Stimulated activated memory B cell treated with anti-CD40 and anti-IgM and Interleukin-4, amounts not matched to agents 10 μg/mL and 1 μg/mL and 100 μg/mL, for 72 hours (primary cell): ENCODE measurements around the gene ZP1.
A peak's percentile ranks its signal among the peaks of the same experiment; 100 is the strongest.

Experiments
- ATAC-seq: fragments of 150-1000 bp; cut with Tn5 transposase; 2 replicates; pipeline ENCODE4 v1.10.0; 2021
- H3K27ac Mint-ChIP-seq: one replicate; pipeline ENCODE4 v1.8.0; 2022; ENCODE audit warnings: mild to moderate bottlenecking, mixed read lengths
- H3K27me3 Mint-ChIP-seq: one replicate; pipeline ENCODE4 v1.8.0; 2022; ENCODE audit warnings: mixed read lengths
- H3K36me3 Mint-ChIP-seq: one replicate; pipeline ENCODE4 v1.8.0; 2022; ENCODE audit warnings: mixed read lengths
- H3K4me1 Mint-ChIP-seq: one replicate; pipeline ENCODE4 v1.8.0; 2022; ENCODE audit warnings: mixed read lengths
- H3K4me3 Mint-ChIP-seq: one replicate; pipeline ENCODE4 v1.8.0; 2022; ENCODE audit warnings: mild to moderate bottlenecking, moderate library complexity, mixed read lengths
- H3K9me3 Mint-ChIP-seq: one replicate; pipeline ENCODE4 v1.8.0; 2022; ENCODE audit warnings: mixed read lengths

ZP1 gene

GRCh38 chr11:60876168-60876485, 8.8 kb downstream of the ZP1 start:
- no peaks in the 10 kb centered on the region for H3K4me1 Mint-ChIP-seq

DNA sequence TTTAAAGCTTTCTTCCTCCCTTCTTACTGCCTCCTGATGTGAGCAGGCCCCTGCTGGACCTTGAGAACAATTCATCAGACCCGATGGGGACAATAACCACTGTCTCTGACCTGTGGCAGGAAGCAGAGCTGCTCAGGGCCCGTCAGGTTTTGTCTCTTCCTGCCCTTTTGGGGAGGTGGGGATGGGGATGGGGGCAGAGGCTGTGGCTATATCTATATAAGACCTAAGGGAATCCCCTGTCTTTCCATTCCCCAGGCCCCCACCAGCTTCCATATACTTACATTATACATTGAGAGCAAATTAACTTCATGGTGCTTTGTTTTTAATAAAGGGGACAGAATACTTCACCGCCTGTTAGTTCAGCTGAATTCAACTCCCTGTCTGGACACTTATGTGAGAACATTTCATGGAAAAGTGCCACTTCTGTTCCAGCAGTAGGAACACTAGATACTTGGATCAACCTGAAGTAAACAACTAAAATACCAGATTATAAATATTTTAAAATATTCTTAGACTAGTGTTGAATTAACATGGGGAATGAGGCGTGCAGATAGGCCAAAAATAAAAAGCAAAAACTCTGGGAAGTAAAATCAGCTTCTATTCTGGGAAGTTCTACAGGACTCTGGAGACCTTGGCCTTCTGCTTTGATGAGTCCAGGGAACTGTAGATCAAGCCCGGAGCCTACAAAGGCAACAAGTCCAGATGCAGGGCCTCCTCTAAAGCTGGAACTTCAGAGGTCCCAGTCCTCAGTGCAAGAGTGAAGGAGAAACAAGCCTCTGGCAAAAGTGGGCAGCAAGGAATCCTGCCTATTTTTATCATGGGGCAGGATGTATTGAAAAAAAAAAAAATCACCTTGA, 11.1 kb downstream of the ZP1 start:
- Mint-ChIP-seq H3K4me3 (no peak overlapping the region), H3K27me3 (no peaks in the 10 kb centered on the region), H3K4me1 (no peaks in the 10 kb centered on the region), H3K27ac (no peak overlapping the region), H3K9me3 (no peaks in the 10 kb centered on the region), H3K36me3 (peaks cover 37% of the 10 kb centered on the region)
- ATAC-seq, result no peak

More at GRCh38 chr11:60876168-60876485, 8.8 kb downstream of the ZP1 start:
- Mint-ChIP-seq H3K27ac (no peak overlapping the region), H3K27me3 (peaks cover 2% of the 10 kb centered on the region), H3K36me3 (peaks cover 13% of the 10 kb centered on the region), H3K4me3 (no peak overlapping the region), H3K9me3 (no peaks in the 10 kb centered on the region)
- no peak for ATAC-seq

GRCh38 chr11:60879104-60879503, 11.8 kb downstream of the ZP1 start:
- peaks cover 43% of the 10 kb centered on the region for H3K36me3 Mint-ChIP-seq
- H3K4me3 Mint-ChIP-seq, result no peak overlapping the region

GRCh38 chr11:60879971-60880588, 12.7 kb downstream of the ZP1 start:
- ATAC-seq, result no peak
- Mint-ChIP-seq H3K4me1 (peaks cover 6% of the 10 kb centered on the region), H3K27me3 (no peaks in the 10 kb centered on the region), H3K36me3 (peaks cover 48% of the 10 kb centered on the region), H3K4me3 (no peak overlapping the region), H3K9me3 (no peaks in the 10 kb centered on the region), H3K27ac (no peak overlapping the region)

More at GRCh38 chr11:60879104-60879503, 11.8 kb downstream of the ZP1 start:
- no peaks in the 10 kb centered on the region for H3K9me3 Mint-ChIP-seq
- peaks cover 4% of the 10 kb centered on the region for H3K4me1 Mint-ChIP-seq
- ATAC-seq, result no peak
- H3K27me3 Mint-ChIP-seq, result no peaks in the 10 kb centered on the region
- H3K27ac Mint-ChIP-seq, result no peak overlapping the region

DNA sequence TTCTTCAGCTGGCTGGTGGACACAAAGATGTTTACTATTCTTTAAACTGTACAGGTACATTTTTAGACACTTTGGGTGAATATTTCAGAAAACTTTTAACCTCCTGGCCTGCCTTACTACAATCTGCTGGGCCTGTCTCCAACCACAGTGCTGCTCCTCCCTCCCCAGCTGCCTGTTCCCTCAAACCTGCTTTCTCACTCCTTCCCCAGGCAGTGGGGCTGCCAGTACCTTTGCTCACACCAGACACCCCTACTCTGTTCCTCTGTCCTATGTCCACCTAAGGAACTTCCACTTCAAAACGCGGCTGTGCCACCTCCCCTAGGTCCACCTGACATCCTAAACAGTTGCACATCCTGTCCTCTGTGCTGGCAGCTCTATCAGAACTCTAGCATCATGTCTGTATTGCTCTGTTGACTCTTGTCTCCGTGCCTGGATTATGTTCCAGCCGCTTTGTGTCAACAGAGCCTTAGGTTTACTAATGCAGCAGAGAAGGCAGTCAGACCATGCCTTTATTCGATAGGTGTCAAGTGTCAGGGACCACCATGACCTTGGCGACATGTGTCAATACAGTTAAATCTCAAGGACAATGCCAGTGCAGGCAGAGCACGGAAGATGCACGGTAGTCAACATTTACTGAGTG, 13.4 kb downstream of the ZP1 start:
- Mint-ChIP-seq H3K36me3 (peaks cover 54% of the 10 kb centered on the region), H3K27ac (no peak overlapping the region), H3K4me1 (peaks cover 6% of the 10 kb centered on the region), H3K9me3 (no peaks in the 10 kb centered on the region), H3K4me3 (no peak overlapping the region), H3K27me3 (no peaks in the 10 kb centered on the region)
- no peak for ATAC-seq

DNA sequence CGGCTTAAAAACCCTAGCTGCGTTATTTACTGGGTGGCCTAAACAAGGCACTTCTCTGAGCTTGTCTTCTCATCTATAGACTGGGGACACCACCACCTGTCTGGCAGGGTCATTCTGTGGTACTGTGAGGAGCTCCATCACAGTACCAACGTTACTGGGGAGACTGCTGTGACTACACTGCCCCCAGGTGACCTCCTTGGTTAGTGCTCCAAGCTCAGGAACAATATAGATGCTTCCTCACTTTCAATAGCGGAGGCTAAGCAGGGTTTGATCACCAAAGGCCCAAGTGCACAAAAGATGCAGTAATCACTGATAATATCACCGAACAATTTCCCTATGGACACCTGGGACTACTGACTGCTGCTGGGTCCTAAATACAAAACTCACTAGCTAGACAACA, 20.2 kb downstream of the ZP1 start:
- H3K36me3 Mint-ChIP-seq, result peaks cover 49% of the 10 kb centered on the region
- H3K9me3 Mint-ChIP-seq, result no peaks in the 10 kb centered on the region
- no peaks in the 10 kb centered on the region for H3K27me3 Mint-ChIP-seq
- no peak overlapping the region for H3K4me3 Mint-ChIP-seq
- H3K27ac Mint-ChIP-seq, result no peak overlapping the region
- H3K4me1 Mint-ChIP-seq, result peaks cover 6% of the 10 kb centered on the region
- peak; percentile 65 for ATAC-seq

GRCh38 chr11:60889869-60890311, 22.5 kb downstream of the ZP1 start:
- H3K27ac Mint-ChIP-seq, result no peak overlapping the region
- no peak for ATAC-seq
- peaks cover 45% of the 10 kb centered on the region for H3K36me3 Mint-ChIP-seq
- H3K4me3 Mint-ChIP-seq, result no peak overlapping the region
- no peaks in the 10 kb centered on the region for H3K27me3 Mint-ChIP-seq
- H3K9me3 Mint-ChIP-seq, result no peaks in the 10 kb centered on the region
- no peaks in the 10 kb centered on the region for H3K4me1 Mint-ChIP-seq

GRCh38 chr11:60890696-60891095, 23.4 kb downstream of the ZP1 start:
- no peaks in the 10 kb centered on the region for H3K27me3 Mint-ChIP-seq
- no peak overlapping the region for H3K27ac Mint-ChIP-seq
- no peaks in the 10 kb centered on the region for H3K9me3 Mint-ChIP-seq
- no peak overlapping the region for H3K4me3 Mint-ChIP-seq
- H3K4me1 Mint-ChIP-seq, result no peaks in the 10 kb centered on the region
- ATAC-seq, result no peak
- peaks cover 45% of the 10 kb centered on the region for H3K36me3 Mint-ChIP-seq

- Mint-ChIP-seq H3K27ac (no peak overlapping the region), H3K4me1 (no peaks in the 10 kb centered on the region), H3K36me3 (peaks cover 46% of the 10 kb centered on the region), H3K27me3 (no peaks in the 10 kb centered on the region), H3K4me3 (no peak overlapping the region), H3K9me3 (no peaks in the 10 kb centered on the region)
- no peak for ATAC-seq
Measured at GRCh38 chr11:60891103-60891741, 23.9 kb downstream of the ZP1 start.

DNA sequence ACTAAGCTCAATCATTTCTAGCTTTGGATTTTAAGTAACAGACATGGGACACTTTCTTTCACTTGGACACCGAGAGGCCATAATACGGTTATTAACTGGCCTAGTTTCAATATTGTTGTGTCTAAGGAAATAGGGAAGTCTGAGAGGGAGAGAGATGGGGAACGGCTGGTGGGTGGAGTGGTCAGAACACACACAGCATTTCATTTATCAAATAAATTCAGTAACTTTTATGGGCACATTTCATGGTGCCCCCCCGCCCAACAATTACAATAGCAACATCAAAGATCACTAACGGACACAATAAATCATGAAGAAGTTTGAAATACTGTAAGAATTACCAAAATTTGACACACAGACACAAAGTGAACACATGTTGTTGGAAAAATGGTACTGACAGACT, 28.3 kb downstream of the ZP1 start:
- peaks cover 72% of the 10 kb centered on the region for H3K36me3 Mint-ChIP-seq
- H3K27ac Mint-ChIP-seq, result no peak overlapping the region
- no peaks in the 10 kb centered on the region for H3K9me3 Mint-ChIP-seq
- H3K27me3 Mint-ChIP-seq, result no peaks in the 10 kb centered on the region
- H3K4me3 Mint-ChIP-seq, result no peak overlapping the region
- ATAC-seq, result no peak
- H3K4me1 Mint-ChIP-seq, result peaks cover 21% of the 10 kb centered on the region

DNA sequence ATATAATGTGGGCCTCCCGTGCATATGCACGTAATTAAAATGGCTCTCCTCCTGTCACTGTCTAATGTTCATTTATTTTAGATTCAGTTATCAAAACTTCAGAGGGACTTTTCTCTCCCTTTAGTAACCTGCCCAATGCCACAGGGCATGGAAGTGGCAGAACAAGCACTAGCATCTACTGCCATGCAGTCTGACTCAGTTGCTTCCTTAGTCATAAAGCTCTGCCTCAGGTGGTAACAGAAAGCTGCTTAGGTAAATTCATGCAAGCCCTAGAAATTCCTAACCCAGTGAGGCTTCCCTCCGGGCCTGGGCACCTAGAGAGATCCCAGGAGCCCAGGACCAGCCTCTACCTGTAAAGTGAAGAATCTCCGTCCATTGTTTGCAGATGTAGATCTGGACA, 30.2 kb downstream of the ZP1 start:
- H3K36me3 Mint-ChIP-seq, result peaks cover 67% of the 10 kb centered on the region
- H3K9me3 Mint-ChIP-seq, result no peaks in the 10 kb centered on the region
- peaks cover 21% of the 10 kb centered on the region for H3K4me1 Mint-ChIP-seq
- H3K27ac Mint-ChIP-seq, result peak overlapping the region; percentile 72
- H3K4me3 Mint-ChIP-seq, result no peak overlapping the region
- H3K27me3 Mint-ChIP-seq, result no peaks in the 10 kb centered on the region
- ATAC-seq, result no peak

DNA sequence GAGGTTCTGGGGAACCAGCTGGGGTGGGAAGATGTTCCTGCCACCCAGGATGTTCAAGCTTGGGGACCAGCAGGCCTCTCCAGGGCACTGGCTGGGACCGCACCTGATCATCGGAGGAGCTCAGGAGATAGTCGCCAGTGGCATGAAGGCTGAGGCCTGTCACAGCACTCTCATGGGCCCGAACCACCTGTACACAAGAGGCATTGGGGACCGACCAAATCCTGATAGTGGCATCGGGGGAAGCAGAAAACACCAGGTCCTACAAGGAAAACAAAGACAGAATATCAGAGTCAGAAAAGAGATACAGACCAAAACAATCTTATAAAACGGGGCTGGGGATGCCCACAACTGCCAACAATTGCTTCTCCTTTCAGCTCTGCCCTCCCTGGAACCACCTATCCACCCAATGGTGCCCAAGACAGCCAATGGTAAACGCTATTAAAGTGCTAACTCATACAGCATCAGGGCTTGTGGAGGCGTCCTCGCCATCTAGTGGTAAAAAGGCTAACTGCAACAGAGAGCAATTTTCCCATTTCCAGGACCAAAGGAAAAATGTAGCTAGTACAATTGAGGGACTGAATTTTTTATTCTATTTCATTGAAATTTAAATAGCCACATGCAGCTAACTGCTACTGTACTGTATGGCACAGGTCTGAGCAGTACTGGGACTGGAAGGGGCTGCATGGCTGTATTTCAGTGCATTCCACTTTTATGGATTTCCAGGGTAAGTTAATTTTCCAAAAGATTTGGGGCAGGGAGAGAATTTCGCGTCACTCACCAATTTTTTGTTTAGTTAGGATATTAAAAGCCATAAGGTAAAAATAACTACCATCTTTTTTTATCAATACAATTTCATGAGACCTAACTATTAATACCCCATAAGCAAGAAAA, 31.9 kb downstream of the ZP1 start:
- no peaks in the 10 kb centered on the region for H3K9me3 Mint-ChIP-seq
- peak overlapping the region; percentile 72 for H3K27ac Mint-ChIP-seq
- peaks cover 70% of the 10 kb centered on the region for H3K36me3 Mint-ChIP-seq
- H3K4me1 Mint-ChIP-seq, result peaks cover 31% of the 10 kb centered on the region
- no peak overlapping the region for H3K4me3 Mint-ChIP-seq
- peak; percentile 76 for ATAC-seq
- H3K27me3 Mint-ChIP-seq, result no peaks in the 10 kb centered on the region

GRCh38 chr11:60899977-60900376, 32.6 kb downstream of the ZP1 start:
- H3K27me3 Mint-ChIP-seq, result no peaks in the 10 kb centered on the region

GRCh38 chr11:60900673-60901404, 33.5 kb downstream of the ZP1 start:
- H3K4me1 Mint-ChIP-seq, result peaks cover 46% of the 10 kb centered on the region
- no peaks in the 10 kb centered on the region for H3K9me3 Mint-ChIP-seq
- H3K4me3 Mint-ChIP-seq, result no peak overlapping the region
- H3K27ac Mint-ChIP-seq, result no peak overlapping the region
- H3K27me3 Mint-ChIP-seq, result no peaks in the 10 kb centered on the region
- H3K36me3 Mint-ChIP-seq, result peaks cover 57% of the 10 kb centered on the region
- ATAC-seq, result no peak

More at GRCh38 chr11:60899977-60900376, 32.6 kb downstream of the ZP1 start:
- no peak for ATAC-seq
- no peaks in the 10 kb centered on the region for H3K9me3 Mint-ChIP-seq
- peaks cover 66% of the 10 kb centered on the region for H3K36me3 Mint-ChIP-seq
- H3K27ac Mint-ChIP-seq, result no peak overlapping the region
- H3K4me3 Mint-ChIP-seq, result no peak overlapping the region
- H3K4me1 Mint-ChIP-seq, result peaks cover 38% of the 10 kb centered on the region
